ENCODE data around the gene ATP10B.

DNA sequence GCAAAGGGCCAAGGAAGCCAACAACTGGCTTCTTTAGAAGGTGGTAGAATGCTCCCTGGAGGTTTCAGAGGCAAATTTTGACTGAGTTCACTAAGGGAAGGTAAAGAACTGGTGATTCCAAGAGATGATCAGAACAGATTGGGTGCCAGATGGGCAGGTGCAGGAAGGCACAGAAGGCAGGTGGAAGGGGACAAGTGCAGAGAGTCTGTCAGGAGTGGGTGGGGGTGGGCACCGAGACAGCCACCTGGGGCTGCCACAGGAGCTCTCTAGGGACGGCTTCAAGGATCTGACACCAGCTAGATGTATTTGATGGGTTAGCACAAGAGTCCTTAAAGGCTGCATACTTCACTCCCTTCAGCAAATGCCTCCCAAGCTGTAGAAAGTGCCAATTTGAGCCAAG, 223.0 kb downstream of the ATP10B start:
- TF ChIP-seq, protein P1, sequence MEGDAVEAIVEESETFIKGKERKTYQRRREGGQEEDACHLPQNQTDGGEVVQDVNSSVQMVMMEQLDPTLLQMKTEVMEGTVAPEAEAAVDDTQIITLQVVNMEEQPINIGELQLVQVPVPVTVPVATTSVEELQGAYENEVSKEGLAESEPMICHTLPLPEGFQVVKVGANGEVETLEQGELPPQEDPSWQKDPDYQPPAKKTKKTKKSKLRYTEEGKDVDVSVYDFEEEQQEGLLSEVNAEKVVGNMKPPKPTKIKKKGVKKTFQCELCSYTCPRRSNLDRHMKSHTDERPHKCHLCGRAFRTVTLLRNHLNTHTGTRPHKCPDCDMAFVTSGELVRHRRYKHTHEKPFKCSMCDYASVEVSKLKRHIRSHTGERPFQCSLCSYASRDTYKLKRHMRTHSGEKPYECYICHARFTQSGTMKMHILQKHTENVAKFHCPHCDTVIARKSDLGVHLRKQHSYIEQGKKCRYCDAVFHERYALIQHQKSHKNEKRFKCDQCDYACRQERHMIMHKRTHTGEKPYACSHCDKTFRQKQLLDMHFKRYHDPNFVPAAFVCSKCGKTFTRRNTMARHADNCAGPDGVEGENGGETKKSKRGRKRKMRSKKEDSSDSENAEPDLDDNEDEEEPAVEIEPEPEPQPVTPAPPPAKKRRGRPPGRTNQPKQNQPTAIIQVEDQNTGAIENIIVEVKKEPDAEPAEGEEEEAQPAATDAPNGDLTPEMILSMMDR (IDR thresholded peaks at IDR 0.05) = no peak
- TF ChIP-seq POLR2AphosphoS5 (IDR thresholded peaks at IDR 0.05; ENCODE audit: low read depth, low read length) = no peak
- TF ChIP-seq, protein P2, sequence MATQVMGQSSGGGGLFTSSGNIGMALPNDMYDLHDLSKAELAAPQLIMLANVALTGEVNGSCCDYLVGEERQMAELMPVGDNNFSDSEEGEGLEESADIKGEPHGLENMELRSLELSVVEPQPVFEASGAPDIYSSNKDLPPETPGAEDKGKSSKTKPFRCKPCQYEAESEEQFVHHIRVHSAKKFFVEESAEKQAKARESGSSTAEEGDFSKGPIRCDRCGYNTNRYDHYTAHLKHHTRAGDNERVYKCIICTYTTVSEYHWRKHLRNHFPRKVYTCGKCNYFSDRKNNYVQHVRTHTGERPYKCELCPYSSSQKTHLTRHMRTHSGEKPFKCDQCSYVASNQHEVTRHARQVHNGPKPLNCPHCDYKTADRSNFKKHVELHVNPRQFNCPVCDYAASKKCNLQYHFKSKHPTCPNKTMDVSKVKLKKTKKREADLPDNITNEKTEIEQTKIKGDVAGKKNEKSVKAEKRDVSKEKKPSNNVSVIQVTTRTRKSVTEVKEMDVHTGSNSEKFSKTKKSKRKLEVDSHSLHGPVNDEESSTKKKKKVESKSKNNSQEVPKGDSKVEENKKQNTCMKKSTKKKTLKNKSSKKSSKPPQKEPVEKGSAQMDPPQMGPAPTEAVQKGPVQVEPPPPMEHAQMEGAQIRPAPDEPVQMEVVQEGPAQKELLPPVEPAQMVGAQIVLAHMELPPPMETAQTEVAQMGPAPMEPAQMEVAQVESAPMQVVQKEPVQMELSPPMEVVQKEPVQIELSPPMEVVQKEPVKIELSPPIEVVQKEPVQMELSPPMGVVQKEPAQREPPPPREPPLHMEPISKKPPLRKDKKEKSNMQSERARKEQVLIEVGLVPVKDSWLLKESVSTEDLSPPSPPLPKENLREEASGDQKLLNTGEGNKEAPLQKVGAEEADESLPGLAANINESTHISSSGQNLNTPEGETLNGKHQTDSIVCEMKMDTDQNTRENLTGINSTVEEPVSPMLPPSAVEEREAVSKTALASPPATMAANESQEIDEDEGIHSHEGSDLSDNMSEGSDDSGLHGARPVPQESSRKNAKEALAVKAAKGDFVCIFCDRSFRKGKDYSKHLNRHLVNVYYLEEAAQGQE (IDR thresholded peaks at IDR 0.05; ENCODE audit: insufficient read depth in 1 of 2, low read depth in 2 of 2, low read length in 1 of 2) = no peak
- TF ChIP-seq TCF7L2 (IDR thresholded peaks at IDR 0.05; ENCODE audit: low read depth, low read length) = no peak
- no peak for TF ChIP-seq SIN3A (IDR thresholded peaks at IDR 0.05; ENCODE audit: borderline replicate concordance, insufficient read depth, low read depth, low read length)
